Measurements from ENCODE around the gene CHD3. TPM values are rescaled to one million over a fixed set of nuclear protein-coding genes. Genes with fewer than 3 reads are reported as not detected.

CHD3 gene
- 100 to 1,000 TPM; 216 to 223 TPM for total RNA-seq

DNA sequence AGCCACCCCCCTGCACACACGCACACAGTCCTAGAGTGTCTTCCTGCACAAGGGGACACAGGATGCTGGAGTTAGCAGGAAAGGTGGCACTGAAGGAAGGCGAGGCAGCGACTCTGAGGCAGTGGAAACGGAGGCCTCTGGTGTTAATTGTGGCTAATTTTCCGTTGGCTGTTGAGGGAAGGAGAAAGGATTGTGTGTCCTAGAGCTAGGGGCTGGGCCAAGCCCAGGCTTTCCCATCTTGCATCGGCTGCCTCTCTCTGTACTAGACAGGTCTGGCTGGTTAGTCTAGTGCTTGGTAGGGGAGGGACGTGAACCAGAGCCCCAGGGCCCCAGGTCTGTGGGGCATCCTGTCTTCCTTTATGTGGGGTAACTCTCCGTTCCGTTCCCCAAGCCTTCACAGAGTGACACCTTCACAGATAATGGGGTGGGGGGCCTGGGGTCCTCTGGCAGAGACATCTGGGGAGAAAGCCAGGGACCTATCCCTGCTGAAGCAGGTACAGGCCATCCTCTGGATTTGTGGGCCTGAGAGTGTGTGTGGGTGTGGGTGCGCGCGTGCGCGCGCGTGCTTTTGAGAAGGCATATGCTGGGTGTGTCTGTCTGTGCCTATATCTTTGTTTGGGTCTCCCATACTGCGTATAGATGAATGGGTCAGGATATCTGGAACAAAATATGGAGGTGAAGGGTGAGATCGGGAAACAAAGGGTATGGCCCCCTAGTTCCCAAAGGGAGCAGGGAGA, at the start of gene CHD3:
Gene CHD3, plus strand, starts transcription at position 606 of the 737 bp plus-strand sequence. CDS start 212 bp downstream, outside the sequence.
- POLR2A ChIA-PET: no interaction called here
- peak; percentile 46 for DNase-seq
- CTCF ChIA-PET: interaction anchor here (1.2 kb wide), 1 partner anchor 54 kb away, joined by 3 read pairs; no protein-coding TSS in a partner anchor
- Mint-ChIP-seq H3K27ac (no peak within 1 kb of the TSS), H3K36me3 (ENCODE audit: low read depth) (peaks cover 32% of the 10 kb centered on the region), H3K4me3 (no peak within 1 kb of the TSS), H3K27me3 (no peaks in the 10 kb centered on the region), H3K4me1 (peaks cover 14% of the 10 kb centered on the region), H3K9me3 (no peaks in the 10 kb centered on the region)

DNA sequence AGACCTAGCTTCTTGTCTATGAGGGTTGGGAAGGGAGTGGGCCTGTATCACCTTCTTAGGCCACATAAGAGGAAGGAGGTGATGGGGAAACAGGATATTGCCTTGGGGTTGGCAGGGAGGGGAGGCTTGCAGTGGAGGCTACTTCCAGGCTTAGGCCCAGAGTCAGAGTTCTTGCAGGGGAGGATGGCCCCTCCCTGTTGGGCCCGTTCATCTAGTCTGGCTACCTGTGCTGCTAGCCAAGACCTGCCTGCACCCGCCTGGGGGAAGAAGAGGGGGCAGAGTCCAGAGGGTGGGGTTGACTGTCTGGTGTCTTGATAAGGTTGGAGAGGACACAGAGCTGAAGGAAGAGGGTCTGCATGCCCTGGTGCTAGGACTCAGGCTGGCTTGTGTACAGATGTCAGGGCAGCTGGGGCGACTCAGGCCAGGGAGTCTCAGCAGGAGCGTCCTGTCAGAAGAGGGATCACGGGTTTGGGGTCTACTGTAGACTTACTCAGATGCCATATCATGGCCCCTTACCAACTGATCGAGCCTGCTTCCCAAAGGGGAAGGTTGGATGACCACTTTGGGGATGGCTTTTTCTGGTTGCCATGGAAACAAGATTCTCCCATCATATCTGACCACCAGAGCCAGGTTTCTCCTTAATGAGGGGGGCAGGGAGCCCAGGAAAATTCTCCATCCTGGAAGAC, 49.3 kb upstream of the CHD3 start:
- Mint-ChIP-seq H3K36me3 (ENCODE audit: low read depth) (peaks cover 4% of the 10 kb centered on the region), H3K27ac (peak overlapping the region; percentile 70), H3K4me1 (peaks cover 62% of the 10 kb centered on the region), H3K27me3 (no peaks in the 10 kb centered on the region), H3K4me3 (no peak overlapping the region), H3K9me3 (no peaks in the 10 kb centered on the region)
- ChIA-PET CTCF (interaction anchor here (0.9 to 2.6 kb wide), 2 partner anchors 12 to 18 kb away, joined by 3 to 7 read pairs; no protein-coding TSS in a partner anchor), POLR2A (interaction anchor here (0.9 kb wide), 1 partner anchor 334 kb away, joined by 3 read pairs; no protein-coding TSS in a partner anchor)
- DNase-seq: no peak

GRCh38 chr17:7839876-7840261, 48.7 kb upstream of the CHD3 start:
- no peak for DNase-seq
- H3K4me3 Mint-ChIP-seq: no peak overlapping the region
- H3K27me3 Mint-ChIP-seq: no peaks in the 10 kb centered on the region
- no peaks in the 10 kb centered on the region for H3K9me3 Mint-ChIP-seq
- ChIA-PET CTCF (interaction anchor here (0.7 to 3.4 kb wide), 3 partner anchors 11 to 152 kb away, joined by 3 to 12 read pairs (median 5); no protein-coding TSS in a partner anchor), POLR2A (no interaction called here)
- H3K4me1 Mint-ChIP-seq: peaks cover 62% of the 10 kb centered on the region
- no peak overlapping the region for H3K27ac Mint-ChIP-seq
- peaks cover 4% of the 10 kb centered on the region for H3K36me3 Mint-ChIP-seq (ENCODE audit: low read depth)

DNA sequence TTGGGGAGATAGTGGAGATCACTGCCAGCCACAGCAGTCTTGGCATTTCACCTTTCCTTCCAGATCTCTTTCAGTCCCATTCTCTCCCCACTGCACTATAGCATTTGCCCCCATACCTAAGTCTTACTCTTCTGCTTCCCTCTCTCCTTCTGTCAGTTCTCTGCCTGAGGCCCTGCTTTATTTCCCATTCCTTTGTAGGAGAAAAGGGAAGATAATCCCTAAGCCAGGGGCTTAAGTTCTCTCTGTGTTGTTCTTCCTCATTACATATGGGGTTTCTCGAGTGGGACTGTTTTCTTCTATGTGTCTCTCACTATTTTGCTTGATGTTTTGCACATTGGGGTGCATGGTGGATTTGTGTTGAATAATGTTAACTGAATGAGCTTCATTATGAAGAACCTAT, 48.1 kb upstream of the CHD3 start:
- Mint-ChIP-seq H3K27ac (no peak overlapping the region), H3K4me1 (peaks cover 63% of the 10 kb centered on the region), H3K4me3 (peak overlapping the region; percentile 76), H3K9me3 (no peaks in the 10 kb centered on the region), H3K27me3 (no peaks in the 10 kb centered on the region), H3K36me3 (ENCODE audit: low read depth) (peaks cover 4% of the 10 kb centered on the region)
- no peak for DNase-seq
- ChIA-PET POLR2A (no interaction called here), CTCF (interaction anchor here (0.6 to 3.4 kb wide), 7 partner anchors 11 to 469 kb away, joined by 3 to 12 read pairs (median 4); partner anchors contain the start of gene NAA38)

- ChIA-PET POLR2A (no interaction called here), CTCF (interaction anchor here (0.6 to 3.4 kb wide), 8 partner anchors 10 to 469 kb away, joined by 3 to 12 read pairs (median 4); partner anchors contain the start of gene NAA38)
- DNase-seq: no peak
- Mint-ChIP-seq H3K4me1 (peaks cover 65% of the 10 kb centered on the region), H3K4me3 (peak overlapping the region; percentile 76), H3K27me3 (no peaks in the 10 kb centered on the region), H3K27ac (no peak overlapping the region), H3K9me3 (no peaks in the 10 kb centered on the region), H3K36me3 (ENCODE audit: low read depth) (peaks cover 4% of the 10 kb centered on the region)
Measured at GRCh38 chr17:7840875-7841274, 47.7 kb upstream of the CHD3 start.

GRCh38 chr17:7841396-7841914, 47.1 kb upstream of the CHD3 start:
- Mint-ChIP-seq H3K4me3 (peak overlapping the region; percentile 98), H3K27ac (peak overlapping the region; percentile 84), H3K4me1 (peaks cover 60% of the 10 kb centered on the region), H3K9me3 (no peaks in the 10 kb centered on the region), H3K36me3 (ENCODE audit: low read depth) (peaks cover 4% of the 10 kb centered on the region), H3K27me3 (no peaks in the 10 kb centered on the region)
- peak; percentile 68 for DNase-seq
- POLR2A ChIA-PET: no interaction called here
- CTCF ChIA-PET: interaction anchor here (0.6 to 3.4 kb wide), 4 partner anchors 10 to 74 kb away, joined by 3 to 12 read pairs (median 4); partner anchors contain the start of gene NAA38

GRCh38 chr17:7841915-7842379, 46.6 kb upstream of the CHD3 start:
- H3K9me3 Mint-ChIP-seq: no peaks in the 10 kb centered on the region
- H3K27me3 Mint-ChIP-seq: no peaks in the 10 kb centered on the region
- peak overlapping the region; percentile 97 for H3K27ac Mint-ChIP-seq
- H3K4me3 Mint-ChIP-seq: peak overlapping the region; percentile 98
- peaks cover 4% of the 10 kb centered on the region for H3K36me3 Mint-ChIP-seq (ENCODE audit: low read depth)
- ChIA-PET POLR2A (no interaction called here), CTCF (interaction anchor here (3.4 kb wide), 1 partner anchor 9 kb away, joined by 12 read pairs; no protein-coding TSS in a partner anchor)
- peak; percentile 85 for DNase-seq
- H3K4me1 Mint-ChIP-seq: peaks cover 56% of the 10 kb centered on the region

DNA sequence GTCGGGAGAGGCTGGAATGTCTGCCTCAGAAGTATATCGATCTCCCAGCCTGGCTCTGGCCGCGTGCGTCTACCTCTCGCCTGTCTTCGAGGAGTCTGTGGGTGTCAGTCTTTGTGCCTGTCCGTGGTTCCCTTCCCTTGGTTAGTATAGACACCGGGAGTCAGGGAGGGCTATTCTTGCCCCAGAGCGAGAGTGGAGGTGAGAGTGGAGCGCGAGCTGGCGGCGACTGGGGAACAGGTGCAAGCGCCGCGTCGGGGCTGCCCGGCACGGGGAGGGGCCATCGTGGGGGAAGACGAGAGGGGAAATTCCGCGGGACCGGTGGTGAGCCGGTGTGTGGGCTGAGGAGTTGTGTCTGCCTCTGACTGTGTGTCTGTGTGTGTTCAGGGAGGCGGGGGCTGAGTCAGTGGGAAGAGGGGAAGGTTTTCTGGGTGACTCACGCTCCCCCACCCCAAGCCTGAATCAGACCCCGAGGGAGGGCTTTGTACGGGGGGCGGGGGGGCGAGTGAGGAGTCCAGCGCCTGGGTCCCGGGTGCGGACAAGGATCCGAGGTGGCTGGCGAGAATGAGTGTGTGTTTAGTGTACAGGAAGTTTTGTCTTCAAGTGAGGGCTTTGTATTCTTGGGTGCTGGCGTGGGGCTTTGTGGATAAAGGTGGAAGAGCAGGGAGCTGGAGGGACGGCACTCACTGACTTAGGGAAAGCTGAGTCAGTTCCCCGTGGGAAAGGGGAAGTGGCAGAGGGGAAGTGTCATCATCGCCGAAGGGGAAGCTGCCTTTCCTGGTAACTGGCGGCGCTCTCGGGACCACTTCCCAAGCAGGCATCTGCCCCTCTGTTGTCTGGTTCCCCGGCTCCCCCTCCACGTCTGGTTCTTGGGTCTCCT, 46.0 kb upstream of the CHD3 start:
- peak overlapping the region; percentile 98 for H3K4me3 Mint-ChIP-seq
- peaks cover 4% of the 10 kb centered on the region for H3K36me3 Mint-ChIP-seq (ENCODE audit: low read depth)
- no peaks in the 10 kb centered on the region for H3K27me3 Mint-ChIP-seq
- DNase-seq: peak; percentile 84
- no peaks in the 10 kb centered on the region for H3K9me3 Mint-ChIP-seq
- POLR2A ChIA-PET: no interaction called here
- CTCF ChIA-PET: interaction anchor here (1.3 to 3.4 kb wide), 3 partner anchors 8 to 9 kb away, joined by 3 to 12 read pairs (median 6); partner anchors contain the start of gene KDM6B
- H3K4me1 Mint-ChIP-seq: peaks cover 50% of the 10 kb centered on the region
- peak overlapping the region; percentile 97 for H3K27ac Mint-ChIP-seq

DNA sequence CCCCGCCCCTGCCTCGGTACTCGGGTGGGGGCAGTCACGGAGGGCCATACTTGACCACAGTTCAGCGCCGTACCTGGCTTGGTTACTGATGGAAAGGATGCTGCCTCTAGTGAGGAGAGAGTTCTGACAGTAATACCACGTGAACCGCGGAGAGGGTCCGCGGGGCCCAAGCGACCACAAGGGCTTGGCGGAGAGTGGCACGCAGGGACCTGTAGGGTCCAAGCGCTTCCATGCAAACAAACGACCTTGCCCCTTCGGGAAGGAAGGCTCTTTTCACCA, 45.4 kb upstream of the CHD3 start:
- ChIA-PET POLR2A (no interaction called here), CTCF (interaction anchor here (1.3 to 3.4 kb wide), 3 partner anchors 8 to 10 kb away, joined by 3 to 12 read pairs (median 6); partner anchors contain the start of gene KDM6B)
- H3K4me1 Mint-ChIP-seq: peaks cover 47% of the 10 kb centered on the region
- DNase-seq: no peak
- no peaks in the 10 kb centered on the region for H3K9me3 Mint-ChIP-seq
- H3K27me3 Mint-ChIP-seq: no peaks in the 10 kb centered on the region
- H3K27ac Mint-ChIP-seq: peak overlapping the region; percentile 97
- peak overlapping the region; percentile 98 for H3K4me3 Mint-ChIP-seq
- H3K36me3 Mint-ChIP-seq (ENCODE audit: low read depth): peaks cover 4% of the 10 kb centered on the region

DNA sequence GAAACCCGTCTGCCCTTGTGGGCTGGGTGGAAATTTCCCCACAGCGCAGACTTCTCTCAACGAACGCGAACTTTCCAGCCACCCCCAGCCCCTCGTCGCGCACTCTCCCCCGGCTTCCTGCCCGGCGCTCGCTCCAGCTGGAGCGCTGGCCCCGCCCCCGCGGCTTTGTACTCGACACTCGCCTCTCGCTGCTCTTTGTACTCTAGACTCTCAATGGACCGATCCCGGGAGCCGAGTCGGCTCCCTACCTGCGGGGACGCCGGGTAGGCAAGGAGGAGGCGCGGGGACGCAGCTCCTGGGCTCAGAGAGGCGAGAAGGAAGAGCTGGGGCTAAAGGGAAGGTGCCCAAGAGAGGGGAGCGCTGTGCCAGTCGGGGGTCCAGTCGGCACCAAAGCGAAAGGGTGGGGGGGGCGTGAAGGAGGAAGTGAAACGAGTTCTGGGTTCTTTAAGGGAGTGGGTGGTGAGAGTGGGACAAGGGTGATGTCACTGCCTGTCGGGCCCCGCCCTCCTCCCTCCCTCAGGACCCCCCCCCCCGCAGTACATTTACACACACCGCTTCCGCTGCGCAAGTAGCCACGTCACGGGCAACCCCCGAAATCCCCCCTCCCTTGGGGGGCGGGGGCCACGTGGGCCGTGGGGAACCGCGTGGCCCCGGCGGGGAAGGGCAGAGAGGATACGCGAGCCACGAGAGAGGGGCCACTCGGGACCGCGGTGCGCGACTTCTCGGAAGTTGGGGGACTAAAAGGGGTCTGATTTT, 44.9 kb upstream of the CHD3 start:
- peak; percentile 87 for DNase-seq
- ChIA-PET POLR2A (no interaction called here), CTCF (interaction anchor here (1.3 to 3.4 kb wide), 4 partner anchors 7 to 59 kb away, joined by 3 to 12 read pairs (median 4); partner anchors contain the start of gene KDM6B)
- H3K4me1 Mint-ChIP-seq: peaks cover 42% of the 10 kb centered on the region
- H3K27ac Mint-ChIP-seq: peak overlapping the region; percentile 97
- no peaks in the 10 kb centered on the region for H3K9me3 Mint-ChIP-seq
- no peaks in the 10 kb centered on the region for H3K27me3 Mint-ChIP-seq
- H3K4me3 Mint-ChIP-seq: peak overlapping the region; percentile 98
- peaks cover 4% of the 10 kb centered on the region for H3K36me3 Mint-ChIP-seq (ENCODE audit: low read depth)

GRCh38 chr17:7844292-7845154, 44.1 kb upstream of the CHD3 start:
- Mint-ChIP-seq H3K27me3 (no peaks in the 10 kb centered on the region), H3K4me1 (peaks cover 34% of the 10 kb centered on the region), H3K27ac (peak overlapping the region; percentile 97), H3K9me3 (no peaks in the 10 kb centered on the region), H3K4me3 (peak overlapping the region; percentile 98), H3K36me3 (ENCODE audit: low read depth) (peaks cover 4% of the 10 kb centered on the region)
- ChIA-PET POLR2A (interaction anchor here (1.5 kb wide), 1 partner anchor 9 kb away, joined by 4 read pairs; no protein-coding TSS in a partner anchor), CTCF (interaction anchor here (0.6 to 2.4 kb wide), 13 partner anchors 9 to 211 kb away, joined by 3 to 19 read pairs (median 3); partner anchors contain the start of genes CYB5D1, KDM6B and NAA38)
- peak; percentile 91 for DNase-seq

Measured in activated CD4-positive, alpha-beta T cell treated with anti-CD3 and anti-CD28 coated beads, Interleukin-2, amount 10 ng/mL, durations not matched to agents 7 days and 5 days (primary cell).